Lower lobe of right lung (tissue), 2 donors: ENCODE results near the gene POU2F1. TPM values are rescaled to one million over a fixed set of nuclear protein-coding genes. Genes with fewer than 3 reads are reported as not detected.
A peak's percentile ranks its signal among the peaks of the same experiment; 100 is the strongest.
"Not testable (repeated sequence)": the region's sequence is repeated elsewhere in the genome, so short reads cannot be mapped to it uniquely, and the experiment has no call there.

Experiments used
- ATAC-seq, 2 donors: fragments of 200-7000 bp; cut with Tn5 transposase; one replicate each; pipeline ENCODE4 v1.9.1; 2020 to 2022; ENCODE audit warnings: mild to moderate bottlenecking in 2 of 2, moderate library complexity in 2 of 2
- DNase-seq: peaks from one replicate; pipeline ENCODE4 v3.0.0-alpha.2; 2020
- H3K27ac ChIP-seq: fragments of 200-600 bp; one replicate; pipeline ENCODE4 v1.8.0; 2022
- H3K27me3 ChIP-seq: fragments of 200-600 bp; one replicate; pipeline ENCODE4 v1.8.0; 2022; ENCODE audit warnings: low read depth
- H3K36me3 ChIP-seq: fragments of 200-600 bp; one replicate; pipeline ENCODE4 v1.8.0; 2022; ENCODE audit warnings: mild to moderate bottlenecking
- H3K4me1 ChIP-seq: fragments of 200-600 bp; one replicate; pipeline ENCODE4 v1.8.0; 2022
- H3K4me3 ChIP-seq: fragments of 200-600 bp; one replicate; pipeline ENCODE4 v1.8.0; 2022; ENCODE audit warnings: mild to moderate bottlenecking
- H3K9me3 ChIP-seq: fragments of 200-600 bp; one replicate; pipeline ENCODE4 v1.8.0; 2022
- intact Hi-C: fragments of 100-400 bp; cut with DNase I; formaldehyde crosslinking; loops from one replicate; pipeline ENCODE4 v1.11.0; 2022
- total RNA-seq: library from RNA; stranded (reverse); fragmentation: NEBNext Ultra II Directional; extraction: Animal tissue kit (Norgen Biotek cat#: 25700); gene quantifications from one replicate; pipeline ENCODE4 v1.2.1, GENCODE V29; 2021
- TF ChIP-seq, protein P1 (sequence below): fragments of 200-600 bp; IDR thresholded peaks from one replicate; pipeline ENCODE4 v1.8.0; 2022; ENCODE audit warnings: antibody characterized with exemption, mild to moderate bottlenecking
- donor health status: DM: no; HTN: yes; CAD: no; lungs with severe emphysema.

Gene POU2F1
- total RNA-seq, 1 donor from 2014 or later, result 20.1 TPM

DNA sequence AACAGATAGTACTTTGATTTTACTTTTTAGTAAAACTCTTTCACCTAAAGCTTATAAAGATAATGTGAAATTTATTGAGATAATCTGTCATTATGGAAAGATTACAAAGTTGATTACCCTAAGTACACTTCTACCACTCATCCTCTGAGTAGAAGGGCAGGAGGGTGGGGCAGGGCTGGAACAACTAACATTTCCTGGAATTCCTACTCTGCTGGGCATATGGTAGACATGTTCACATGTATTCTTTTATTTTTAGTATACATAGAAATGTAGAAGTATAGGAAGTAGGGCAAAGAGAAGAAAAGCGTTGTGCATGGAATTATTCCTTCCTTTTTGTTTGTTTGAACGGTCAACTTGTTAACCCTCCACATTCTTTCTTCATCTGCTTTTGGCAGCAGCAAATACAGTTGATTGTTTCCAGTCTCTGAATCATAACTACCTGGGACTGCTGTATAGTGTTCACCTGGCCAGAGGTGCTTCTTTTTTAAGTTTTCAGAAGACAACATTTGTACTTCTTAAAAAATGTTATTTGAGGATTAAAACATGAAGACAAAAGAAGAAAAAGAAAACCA lies 85.1 kb downstream of the POU2F1 start:
- Histone ChIP-seq H3K27me3 (no peaks in the 10 kb centered on the region), H3K4me3 (no peak overlapping the region), H3K4me1 (peaks cover 6% of the 10 kb centered on the region), H3K36me3 (no peaks in the 10 kb centered on the region), H3K27ac (no peak overlapping the region), H3K9me3 (no peaks in the 10 kb centered on the region)
- ATAC-seq (peak; percentile 47 to 74), DNase-seq (no peak)
- TF ChIP-seq, protein P1, sequence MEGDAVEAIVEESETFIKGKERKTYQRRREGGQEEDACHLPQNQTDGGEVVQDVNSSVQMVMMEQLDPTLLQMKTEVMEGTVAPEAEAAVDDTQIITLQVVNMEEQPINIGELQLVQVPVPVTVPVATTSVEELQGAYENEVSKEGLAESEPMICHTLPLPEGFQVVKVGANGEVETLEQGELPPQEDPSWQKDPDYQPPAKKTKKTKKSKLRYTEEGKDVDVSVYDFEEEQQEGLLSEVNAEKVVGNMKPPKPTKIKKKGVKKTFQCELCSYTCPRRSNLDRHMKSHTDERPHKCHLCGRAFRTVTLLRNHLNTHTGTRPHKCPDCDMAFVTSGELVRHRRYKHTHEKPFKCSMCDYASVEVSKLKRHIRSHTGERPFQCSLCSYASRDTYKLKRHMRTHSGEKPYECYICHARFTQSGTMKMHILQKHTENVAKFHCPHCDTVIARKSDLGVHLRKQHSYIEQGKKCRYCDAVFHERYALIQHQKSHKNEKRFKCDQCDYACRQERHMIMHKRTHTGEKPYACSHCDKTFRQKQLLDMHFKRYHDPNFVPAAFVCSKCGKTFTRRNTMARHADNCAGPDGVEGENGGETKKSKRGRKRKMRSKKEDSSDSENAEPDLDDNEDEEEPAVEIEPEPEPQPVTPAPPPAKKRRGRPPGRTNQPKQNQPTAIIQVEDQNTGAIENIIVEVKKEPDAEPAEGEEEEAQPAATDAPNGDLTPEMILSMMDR, result no peak
- intact Hi-C loops, result no loop called here

DNA sequence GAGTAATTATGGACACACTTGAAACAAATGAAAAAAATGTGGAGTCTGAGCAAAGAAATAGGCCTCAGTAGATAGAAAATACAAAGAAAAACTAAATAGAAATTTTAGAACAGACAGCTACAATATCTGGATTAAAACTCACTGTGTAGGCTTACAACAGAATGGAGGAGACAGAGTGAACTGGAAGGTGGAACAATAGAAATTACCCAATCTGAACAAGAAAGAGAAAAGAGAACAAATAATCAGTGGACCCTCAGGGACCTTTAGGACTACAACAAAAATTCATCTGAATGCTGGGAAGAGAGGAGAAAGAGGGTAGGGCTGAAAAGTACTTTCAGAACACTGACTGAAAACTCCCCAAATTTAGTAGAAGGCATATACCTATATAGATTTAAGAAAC lies 90.0 kb downstream of the POU2F1 start:
- intact Hi-C loops, result no loop called here
- TF ChIP-seq, protein P1, result no peak
- ATAC-seq, result no peak

DNA sequence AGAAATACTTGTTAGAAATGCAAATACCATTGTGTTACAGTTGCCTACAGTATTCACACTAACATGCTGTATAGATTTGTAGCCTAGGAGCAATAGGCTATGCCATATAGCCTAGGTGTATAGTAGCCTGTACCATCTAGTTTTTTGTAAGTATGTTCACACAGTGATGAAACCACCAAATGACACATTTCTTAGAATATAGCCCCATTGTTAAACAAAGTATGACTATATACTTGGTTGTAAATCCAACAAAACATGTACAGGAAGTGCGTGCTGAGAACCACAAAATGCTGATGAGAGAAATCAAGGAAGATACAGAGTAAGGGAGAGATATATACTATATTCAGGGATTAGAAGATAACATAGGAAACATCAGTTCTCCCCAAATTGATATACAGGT lies 92.2 kb downstream of the POU2F1 start:
- H3K27ac ChIP-seq, result no peak overlapping the region
- H3K27me3 ChIP-seq, result no peaks in the 10 kb centered on the region
- no peaks in the 10 kb centered on the region for H3K4me1 ChIP-seq
- DNase-seq (no peak), ATAC-seq (no peak)
- TF ChIP-seq, protein P1, result no peak
- H3K9me3 ChIP-seq, result peaks cover 13% of the 10 kb centered on the region
- H3K4me3 ChIP-seq, result no peak overlapping the region
- intact Hi-C loops, result no loop called here
- H3K36me3 ChIP-seq, result no peaks in the 10 kb centered on the region

More for the DNA sequence above, 90.0 kb downstream of the POU2F1 start:
- Histone ChIP-seq H3K4me1 (no peaks in the 10 kb centered on the region), H3K4me3 (no peak overlapping the region), H3K27ac (no peak overlapping the region), H3K9me3 (no peaks in the 10 kb centered on the region), H3K27me3 (no peaks in the 10 kb centered on the region), H3K36me3 (no peaks in the 10 kb centered on the region)
- DNase-seq, result no peak

DNA sequence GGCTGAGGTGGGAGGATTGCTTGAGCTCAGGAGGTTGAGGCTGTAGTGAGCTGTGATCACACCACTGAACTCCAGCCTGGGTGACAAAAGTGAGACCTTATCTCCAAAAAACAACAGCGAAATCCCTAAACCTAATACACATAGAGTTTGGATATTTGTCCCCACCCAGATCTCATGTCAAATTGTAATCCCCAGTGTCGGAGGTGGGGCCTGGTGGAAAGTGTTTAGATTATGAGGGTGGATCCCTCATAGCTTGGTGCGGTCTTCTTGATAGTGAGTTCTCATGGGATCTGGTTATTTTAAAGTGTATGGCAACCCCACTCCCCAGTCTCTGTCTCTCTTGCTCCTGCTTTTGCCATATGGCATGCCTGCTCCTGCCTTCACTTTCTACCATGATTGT lies 94.0 kb downstream of the POU2F1 start:
- intact Hi-C loops, result no loop called here

DNA sequence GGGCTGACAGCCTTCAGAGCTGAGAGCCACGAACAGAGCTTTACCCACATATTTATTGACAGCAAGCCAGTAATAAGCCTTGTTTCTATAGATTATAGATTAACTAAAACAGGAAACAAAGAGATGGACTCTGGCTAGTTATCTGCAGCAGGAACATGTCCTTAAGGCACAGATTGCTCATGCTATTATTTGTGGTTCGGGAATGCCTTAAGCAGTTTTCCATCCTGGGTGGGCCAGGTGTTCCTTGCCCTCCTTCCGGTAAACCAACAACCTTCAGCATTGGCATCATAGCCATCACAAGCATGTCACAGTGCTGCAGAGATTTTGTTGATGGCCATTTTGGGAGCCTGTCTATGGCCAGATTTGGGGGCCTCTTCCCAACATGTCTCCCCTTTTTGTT lies 96.8 kb downstream of the POU2F1 start:
- Histone ChIP-seq H3K27ac (no peak overlapping the region), H3K27me3 (no peaks in the 10 kb centered on the region), H3K4me1 (no peaks in the 10 kb centered on the region), H3K9me3 (peaks cover 50% of the 10 kb centered on the region), H3K4me3 (no peak overlapping the region), H3K36me3 (no peaks in the 10 kb centered on the region)
- intact Hi-C loops, result no loop called here
- TF ChIP-seq, protein P1, result no peak
- ATAC-seq (no peak), DNase-seq (no peak)

More for the DNA sequence above, 94.0 kb downstream of the POU2F1 start:
- Histone ChIP-seq H3K27me3 (no peaks in the 10 kb centered on the region), H3K4me3 (no peak overlapping the region), H3K4me1 (no peaks in the 10 kb centered on the region), H3K9me3 (peaks cover 22% of the 10 kb centered on the region), H3K27ac (no peak overlapping the region), H3K36me3 (no peaks in the 10 kb centered on the region)
- DNase-seq (no peak), ATAC-seq (no peak)
- TF ChIP-seq, protein P1, result no peak

DNA sequence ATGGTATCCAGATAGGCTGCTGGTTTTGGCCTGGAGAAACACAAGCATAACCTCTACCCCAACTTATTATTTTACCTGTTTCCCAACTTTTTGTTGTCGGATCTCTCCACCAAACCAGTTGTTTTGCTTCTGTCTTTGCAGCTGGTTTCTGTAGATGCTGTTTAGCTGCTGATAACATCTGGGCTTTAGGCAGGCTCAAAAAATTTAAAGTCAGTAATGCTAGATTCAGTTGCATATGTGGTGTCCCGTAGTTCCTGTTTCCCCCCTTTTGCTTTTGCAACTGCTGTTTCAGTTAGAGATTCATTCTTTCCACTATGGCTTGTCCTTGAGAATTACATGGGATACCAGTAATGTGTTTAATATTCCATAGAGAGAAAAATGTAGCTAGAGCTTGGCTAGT lies 98.5 kb downstream of the POU2F1 start:
- ATAC-seq, H3K4me3 ChIP-seq, intact Hi-C loops, H3K27ac ChIP-seq, H3K36me3 ChIP-seq, DNase-seq, H3K27me3 ChIP-seq, H3K4me1 ChIP-seq: not testable (repeated sequence)
- H3K9me3 ChIP-seq, result peaks cover 68% of the 10 kb centered on the region
